Measurements from ENCODE around the gene CCDC85A. TPM values are rescaled to one million over a fixed set of nuclear protein-coding genes. Genes with fewer than 3 reads are reported as not detected.
"Not testable (repeated sequence)": the region's sequence is repeated elsewhere in the genome, so short reads cannot be mapped to it uniquely, and the experiment has no call there.

CCDC85A gene
- total RNA-seq (1 to 10 TPM in 4 of 7 donors, under 1 TPM in 3; 0.18 to 6.8 (median 1.3) TPM), polyA plus RNA-seq (under 1 TPM; 0.17 to 0.65 TPM)
- long read RNA-seq, donor 1: 0 reads
- long read RNA-seq, donor 2: 0 reads
- long read RNA-seq, donor 3: 0 reads

- intact Hi-C loops (cut with DNase I): loop anchor here in 2 of 4 donors (10.0 kb wide), 2 partner anchors 571 to 1331 kb away; no protein-coding TSS in a partner anchor
- Histone ChIP-seq H3K36me3 (no peaks in the 10 kb centered on the region), H3K9me3 (no peaks in the 10 kb centered on the region), H3K27ac (no peak within 1 kb of the TSS), H3K4me3 (peak within 1 kb of the TSS; percentile 63), H3K4me1 (ENCODE audit: insufficient read depth) (peaks cover 6% of the 10 kb centered on the region), H3K27me3 (no peaks in the 10 kb centered on the region)
- 0 to 1% (median 0%) methylated on average over 57 to 86 of the region's 86 CpGs for WGBS, 3 donors
- DNase-seq: peak; percentile 39 to 80 (median 64)
- TF ChIP-seq EP300 (IDR thresholded peaks at IDR 0.05): no peak
- TF ChIP-seq CTCF (IDR thresholded peaks at IDR 0.05): peak; percentile 40 to 60 (median 54)
These were observed at the start of gene CCDC85A for GRCh38 chr2:56183643-56184499. TSS of gene CCDC85A (plus strand) at chr2:56183990. CDS start at chr2:56184625, 635 bp downstream.

GRCh38 chr2:56134861-56135260 lies 48.9 kb upstream of the CCDC85A start:
- no peak for TF ChIP-seq EP300 (IDR thresholded peaks at IDR 0.05)
- TF ChIP-seq CTCF (IDR thresholded peaks at IDR 0.05): no peak
- no peak for TF ChIP-seq POLR2A (IDR thresholded peaks at IDR 0.05)
- intact Hi-C loops (cut with DNase I): loop anchor here in 2 of 4 donors (5.0 to 10.0 kb wide), 2 partner anchors 418 to 420 kb away; no protein-coding TSS in a partner anchor
- H3K4me3 ChIP-seq: no peak overlapping the region
- no peaks in the 10 kb centered on the region for H3K4me1 ChIP-seq (ENCODE audit: insufficient read depth)
- no peaks in the 10 kb centered on the region for H3K9me3 ChIP-seq
- DNase-seq: no peak
- H3K36me3 ChIP-seq: no peaks in the 10 kb centered on the region
- no peak overlapping the region for H3K27ac ChIP-seq
- H3K27me3 ChIP-seq: no peaks in the 10 kb centered on the region
- WGBS, 3 donors: 62 to 69% (median 65%) methylated on average over 4 of the region's 4 CpGs

- 77 to 88% (median 85%) methylated on average over 15 of the region's 15 CpGs for WGBS, 3 donors
- H3K9me3 ChIP-seq; H3K4me3 ChIP-seq; intact Hi-C loops (cut with DNase I); H3K4me1 ChIP-seq (ENCODE audit: insufficient read depth); H3K27ac ChIP-seq; DNase-seq; H3K36me3 ChIP-seq; H3K27me3 ChIP-seq: not testable (repeated sequence)
These were observed 41.2 kb upstream of the CCDC85A start for GRCh38 chr2:56142497-56143061.

GRCh38 chr2:56147907-56148306 lies 35.9 kb upstream of the CCDC85A start:
- Histone ChIP-seq H3K4me1 (ENCODE audit: insufficient read depth) (no peaks in the 10 kb centered on the region), H3K4me3 (no peak overlapping the region), H3K27ac (no peak overlapping the region), H3K9me3 (no peaks in the 10 kb centered on the region), H3K27me3 (no peaks in the 10 kb centered on the region), H3K36me3 (no peaks in the 10 kb centered on the region)
- no peak for DNase-seq
- 91 to 94% (median 94%) methylated on average over 2 of the region's 2 CpGs for WGBS, 3 donors
- TF ChIP-seq EP300 (IDR thresholded peaks at IDR 0.05) (no peak), CTCF (IDR thresholded peaks at IDR 0.05) (no peak), POLR2A (IDR thresholded peaks at IDR 0.05) (no peak)
- intact Hi-C loops (cut with DNase I): no loop called here

Measured in ovary (tissue), 10 donors.